Stimulated activated CD8-positive, alpha-beta memory T cell treated with anti-CD3 and anti-CD28 coated beads, Interleukin-7, amount 100 ng/mL, for 4 hours (primary cell): ENCODE measurements around the gene RAP1GAP.
"Not testable (repeated sequence)": the region's sequence is repeated elsewhere in the genome, so short reads cannot be mapped to it uniquely, and the experiment has no call there.

Experiments
- DNase-seq, 2 donors: peaks; one replicate each; pipeline ENCODE4 v3.0.0-alpha.2; 2020; ENCODE audit warnings: low read depth in 2 of 2

RAP1GAP gene

GRCh38 chr1:21644348-21644747 lies 24.8 kb downstream of the RAP1GAP start:
- no peak for DNase-seq

GRCh38 chr1:21643624-21644023 lies 25.5 kb downstream of the RAP1GAP start:
- DNase-seq: no peak

- DNase-seq: no peak
Measured at GRCh38 chr1:21641967-21642739, 27.0 kb downstream of the RAP1GAP start.

- no peak for DNase-seq
Measured at GRCh38 chr1:21641537-21641936, 27.6 kb downstream of the RAP1GAP start.

GRCh38 chr1:21641076-21641475 lies 28.1 kb downstream of the RAP1GAP start:
- no peak for DNase-seq

GRCh38 chr1:21640653-21641052 lies 28.5 kb downstream of the RAP1GAP start:
- DNase-seq: no peak

GRCh38 chr1:21639594-21640041 lies 29.5 kb downstream of the RAP1GAP start:
- DNase-seq: no peak

GRCh38 chr1:21638531-21639341 lies 30.4 kb downstream of the RAP1GAP start:
- DNase-seq: no peak

- no peak for DNase-seq
Measured at GRCh38 chr1:21637514-21637913, 31.6 kb downstream of the RAP1GAP start.

GRCh38 chr1:21636029-21636428 lies 33.1 kb downstream of the RAP1GAP start:
- DNase-seq: no peak

GRCh38 chr1:21634806-21635535 lies 34.2 kb downstream of the RAP1GAP start:
- no peak for DNase-seq

GRCh38 chr1:21633992-21634805 lies 35.0 kb downstream of the RAP1GAP start:
- no peak for DNase-seq

- DNase-seq: no peak
Measured at GRCh38 chr1:21633141-21633755, 35.9 kb downstream of the RAP1GAP start.

- no peak for DNase-seq
Measured at GRCh38 chr1:21631944-21632887, 36.9 kb downstream of the RAP1GAP start.

GRCh38 chr1:21631590-21631943 lies 37.6 kb downstream of the RAP1GAP start:
- DNase-seq: not testable (repeated sequence)

GRCh38 chr1:21630571-21631343 lies 38.4 kb downstream of the RAP1GAP start:
- no peak for DNase-seq

GRCh38 chr1:21629971-21630370 lies 39.2 kb downstream of the RAP1GAP start:
- no peak for DNase-seq

- DNase-seq: no peak
Measured at GRCh38 chr1:21628798-21629393, 40.3 kb downstream of the RAP1GAP start.

GRCh38 chr1:21626921-21627339 lies 42.2 kb downstream of the RAP1GAP start:
- DNase-seq: no peak
